CD4-positive, alpha-beta T cell treated with Interleukin-6 for 4 hours (primary cell): ENCODE measurements around the gene KCNQ2.

Experiments
- DNase-seq: peaks from one replicate; pipeline ENCODE4 v3.0.0-alpha.2; 2020; ENCODE audit warnings: mixed read lengths

Gene KCNQ2

DNA sequence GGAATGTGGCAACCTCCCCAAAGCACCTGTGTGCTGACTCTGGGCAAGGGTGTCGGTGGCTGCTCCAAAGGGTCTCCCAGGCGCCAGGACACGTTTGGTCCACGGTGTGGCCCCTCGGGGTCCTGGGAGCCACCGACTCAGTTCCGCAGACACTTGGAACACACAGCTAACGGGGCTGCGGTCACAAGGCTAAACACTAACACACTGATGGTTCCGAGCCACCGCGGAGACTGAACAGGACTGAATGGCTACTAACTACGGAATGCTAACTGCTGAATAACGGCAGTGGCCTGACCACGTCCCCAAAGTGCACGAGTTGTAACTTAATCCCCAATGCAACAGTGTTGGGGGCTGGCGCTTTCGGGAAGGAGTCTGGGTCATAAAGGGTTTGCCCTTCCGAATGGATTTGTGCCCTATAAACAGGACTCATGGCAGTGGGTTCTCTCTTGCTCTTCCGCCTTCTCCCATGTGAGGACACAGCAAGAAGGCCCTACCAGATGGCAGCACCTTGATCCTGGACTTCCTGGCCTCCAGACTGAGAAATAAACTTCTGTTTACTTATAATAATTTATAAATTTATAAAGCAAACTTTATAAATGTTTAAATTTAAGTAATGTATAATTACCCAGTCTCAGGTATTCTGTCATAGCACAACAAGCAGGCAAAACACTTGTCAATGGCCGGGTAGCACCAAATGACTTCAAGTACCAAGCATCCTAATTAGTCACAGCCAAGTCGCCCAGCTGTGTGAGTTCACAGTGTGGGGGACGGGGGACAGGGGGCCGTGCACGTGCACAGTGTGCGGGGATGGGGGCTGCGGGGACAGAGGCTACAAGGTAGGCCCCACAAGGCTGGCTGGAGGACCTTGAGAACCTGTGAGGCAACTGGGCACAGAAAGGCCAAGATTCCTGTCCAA lies 28.7 kb upstream of the KCNQ2 start:
- no peak for DNase-seq

DNA sequence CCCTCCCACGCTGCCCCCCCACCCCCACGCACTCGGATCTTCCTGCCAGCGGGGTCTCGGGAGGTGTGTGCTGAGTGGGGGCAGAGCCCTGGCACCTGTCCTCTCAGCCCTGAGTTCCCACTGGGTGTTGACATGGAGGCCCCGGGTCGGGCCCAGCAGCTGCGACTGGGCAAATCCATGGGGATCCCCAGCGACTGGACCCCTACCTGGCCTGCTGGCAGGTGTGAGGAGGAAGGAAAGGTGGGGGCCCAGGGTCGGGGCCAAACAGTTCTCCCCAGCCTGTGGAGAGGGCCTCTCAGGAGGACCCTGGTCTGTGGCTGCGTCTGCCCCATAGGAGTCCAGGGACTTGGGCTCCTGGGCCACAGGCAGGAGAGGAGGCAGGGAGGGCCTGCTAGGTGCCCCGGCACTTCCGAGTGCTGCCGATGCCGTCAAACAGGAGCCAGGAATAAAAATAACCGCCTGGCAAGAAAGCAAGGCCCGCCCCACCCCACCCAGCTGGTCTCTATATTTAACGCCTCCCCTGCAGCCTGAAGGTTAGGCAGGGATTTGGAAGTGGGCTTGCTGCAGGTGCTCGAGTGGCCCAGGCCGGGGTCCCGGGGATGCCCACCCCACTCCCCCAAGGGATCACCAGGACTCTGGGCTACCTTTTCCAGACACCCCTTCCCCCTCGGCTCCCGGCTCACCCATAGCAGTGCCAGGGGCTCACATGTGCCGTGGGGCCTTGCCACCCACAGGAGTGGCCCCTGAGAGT lies 27.9 kb upstream of the KCNQ2 start:
- DNase-seq: no peak

DNA sequence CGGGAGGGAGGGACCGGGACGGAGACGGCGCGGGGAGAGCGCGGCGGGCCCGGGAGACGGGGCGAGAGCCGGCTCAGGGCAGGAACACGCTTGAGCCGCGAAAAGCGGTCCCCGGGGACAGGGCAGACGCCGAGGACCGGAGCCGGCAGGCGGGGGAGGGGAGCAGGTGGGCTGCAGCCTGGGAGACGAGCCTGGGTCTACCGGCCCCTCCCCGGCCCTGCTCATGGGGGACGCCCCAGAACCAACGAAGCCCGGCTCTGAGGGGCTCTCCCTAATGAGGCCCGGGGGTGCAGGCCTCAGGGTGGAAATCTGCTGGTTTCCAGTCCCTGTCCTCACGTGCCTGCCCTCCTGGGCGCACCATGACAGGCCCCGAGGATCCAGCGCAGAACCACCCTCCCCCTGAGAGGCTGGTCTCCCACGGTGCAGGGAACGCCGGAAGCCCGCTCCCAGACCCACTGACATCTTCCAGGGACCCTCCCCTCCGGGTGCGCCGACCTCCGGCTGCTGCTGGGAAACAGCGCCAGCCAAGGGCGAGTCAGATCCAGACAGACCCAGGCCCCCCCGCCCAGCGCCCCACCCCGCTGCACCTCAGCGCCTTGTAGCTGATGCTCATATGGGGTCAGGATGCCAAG lies 27.0 kb upstream of the KCNQ2 start:
- DNase-seq: no peak

DNA sequence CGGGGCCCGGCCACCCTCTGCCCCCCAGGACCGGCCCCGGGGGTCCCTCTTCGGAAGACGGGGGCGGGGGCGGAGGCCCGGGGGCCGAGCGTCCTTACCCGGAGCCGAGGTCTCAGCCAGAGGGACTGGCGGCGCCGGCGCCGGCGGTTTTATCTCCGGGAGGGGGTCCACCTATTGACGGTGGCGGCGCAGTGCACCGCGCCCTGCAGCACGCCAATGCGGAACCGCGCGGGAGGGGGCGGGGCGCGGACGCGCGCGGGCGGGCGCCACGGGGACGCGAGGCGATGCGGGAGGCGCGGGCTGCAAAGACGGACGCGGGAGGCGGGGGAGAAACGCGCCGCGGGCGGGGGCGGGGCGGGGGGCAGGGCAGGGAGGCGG lies 26.5 kb upstream of the KCNQ2 start, which contains the start of gene EEF1A2:
TSS of gene EEF1A2 (minus strand) at position 124 of the 378 bp plus-strand sequence. CDS start 1,320 bp downstream, outside the sequence.
- DNase-seq: peak; percentile 70

DNA sequence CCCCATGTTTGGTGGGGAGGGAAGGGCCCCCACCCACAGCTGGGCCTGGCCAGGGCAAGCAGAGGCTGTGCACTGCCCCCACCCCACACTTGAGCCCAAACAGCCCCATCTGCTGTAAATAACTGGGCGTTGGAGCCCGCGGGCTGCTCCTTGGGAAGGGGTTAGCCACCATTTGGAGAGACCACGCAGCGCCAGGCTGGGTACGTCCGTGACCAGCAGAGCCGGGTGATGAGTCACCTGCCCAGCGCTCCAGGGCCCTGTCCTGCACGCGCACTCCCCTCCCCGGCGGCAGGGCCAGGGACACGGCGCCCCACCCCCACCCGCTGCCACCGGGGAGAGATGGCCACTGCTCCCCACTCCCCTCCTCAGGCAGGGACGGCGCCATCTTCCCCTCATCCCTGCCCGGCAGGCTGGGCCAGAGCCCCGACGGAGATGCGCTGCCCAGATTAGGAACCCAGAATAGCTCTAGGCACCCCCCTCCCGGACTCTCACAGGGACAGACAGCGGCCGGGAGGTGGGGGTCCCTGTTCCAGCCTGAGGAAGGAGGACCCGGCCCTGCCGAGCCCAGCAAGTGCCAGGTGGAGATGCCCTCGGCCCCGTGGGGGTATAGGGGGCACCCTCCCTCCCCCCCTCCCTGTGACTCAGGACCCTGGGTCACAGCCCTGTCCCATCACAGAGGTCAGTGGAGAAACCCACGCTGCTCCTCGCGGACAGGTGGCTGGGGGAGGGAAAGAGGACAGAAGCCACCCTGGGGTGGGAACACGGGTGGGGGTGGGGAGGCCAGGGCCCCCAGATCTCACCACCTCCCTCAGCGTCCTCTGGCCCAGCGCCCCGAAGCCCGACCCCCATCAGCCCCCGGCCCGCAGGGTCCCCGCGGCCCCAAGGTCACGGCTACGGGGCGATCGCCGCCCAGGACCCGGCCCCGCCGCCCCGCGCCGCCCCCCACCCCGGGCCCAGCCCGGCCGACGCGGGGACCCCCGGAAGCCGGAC lies 25.8 kb upstream of the KCNQ2 start:
- peak; percentile 17 for DNase-seq

DNA sequence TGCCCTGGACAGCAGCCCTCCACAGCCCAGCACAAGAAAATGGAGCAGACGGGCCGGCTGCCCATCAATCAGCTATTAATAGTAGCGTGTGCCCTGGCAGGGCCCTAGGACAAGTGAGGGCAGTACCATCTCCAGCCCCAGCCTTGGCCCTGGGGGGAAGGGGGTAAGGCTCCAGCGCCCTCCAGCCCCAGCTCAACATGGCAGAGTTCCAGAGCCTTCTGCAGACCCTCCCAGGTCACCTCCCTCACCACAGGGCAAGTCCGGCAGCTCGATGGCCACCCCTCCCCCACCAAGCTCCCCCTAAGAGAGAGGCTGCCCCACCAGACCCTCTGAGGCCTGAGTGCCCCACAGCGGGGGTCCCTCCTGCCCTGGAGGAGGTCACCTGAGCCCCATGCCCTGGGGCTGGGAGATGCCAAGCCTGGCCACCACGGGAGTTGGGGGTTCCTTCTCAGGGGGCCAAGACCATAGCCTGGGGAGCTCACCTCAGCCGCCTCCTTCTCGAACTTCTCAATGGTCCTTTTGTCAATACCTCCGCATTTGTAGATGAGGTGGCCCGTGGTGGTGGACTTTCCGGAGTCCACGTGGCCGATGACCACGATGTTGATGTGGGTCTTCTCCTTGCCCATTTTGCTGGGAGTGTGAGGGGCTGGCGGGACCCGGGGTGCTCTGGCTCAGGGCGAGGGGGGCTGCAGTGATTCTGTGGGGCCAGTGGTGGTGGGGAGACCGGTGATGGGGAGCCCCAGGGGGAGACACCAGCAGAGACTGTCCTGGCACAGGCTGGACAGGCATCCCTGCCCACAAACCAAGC lies 24.9 kb upstream of the KCNQ2 start:
- no peak for DNase-seq

DNA sequence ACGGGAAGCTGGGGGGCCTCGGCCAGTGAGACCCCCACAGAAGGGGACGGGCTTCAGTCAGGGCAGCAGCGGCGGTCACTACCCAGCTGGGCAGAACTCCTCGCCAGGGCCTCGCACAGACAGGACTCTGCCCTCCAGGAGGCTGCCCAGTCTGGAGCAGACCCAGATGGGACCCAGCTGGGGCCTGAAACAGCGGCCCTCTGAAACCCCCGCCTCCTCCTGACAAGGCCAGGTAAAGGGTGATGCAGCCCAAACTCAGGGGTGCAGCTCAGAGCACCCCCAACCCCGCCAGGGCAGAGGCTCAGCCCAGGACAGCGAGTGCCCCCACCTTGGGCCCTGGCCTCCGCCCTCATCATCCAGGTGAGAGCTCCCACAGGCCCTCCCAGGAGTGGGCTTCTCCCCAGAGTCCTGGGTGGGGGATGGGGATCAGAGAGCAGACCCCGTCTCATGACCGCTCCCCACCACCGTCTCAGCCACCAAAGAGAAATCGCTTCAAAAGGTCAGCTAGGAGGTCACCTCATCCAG lies 24.2 kb upstream of the KCNQ2 start:
- DNase-seq: no peak

DNA sequence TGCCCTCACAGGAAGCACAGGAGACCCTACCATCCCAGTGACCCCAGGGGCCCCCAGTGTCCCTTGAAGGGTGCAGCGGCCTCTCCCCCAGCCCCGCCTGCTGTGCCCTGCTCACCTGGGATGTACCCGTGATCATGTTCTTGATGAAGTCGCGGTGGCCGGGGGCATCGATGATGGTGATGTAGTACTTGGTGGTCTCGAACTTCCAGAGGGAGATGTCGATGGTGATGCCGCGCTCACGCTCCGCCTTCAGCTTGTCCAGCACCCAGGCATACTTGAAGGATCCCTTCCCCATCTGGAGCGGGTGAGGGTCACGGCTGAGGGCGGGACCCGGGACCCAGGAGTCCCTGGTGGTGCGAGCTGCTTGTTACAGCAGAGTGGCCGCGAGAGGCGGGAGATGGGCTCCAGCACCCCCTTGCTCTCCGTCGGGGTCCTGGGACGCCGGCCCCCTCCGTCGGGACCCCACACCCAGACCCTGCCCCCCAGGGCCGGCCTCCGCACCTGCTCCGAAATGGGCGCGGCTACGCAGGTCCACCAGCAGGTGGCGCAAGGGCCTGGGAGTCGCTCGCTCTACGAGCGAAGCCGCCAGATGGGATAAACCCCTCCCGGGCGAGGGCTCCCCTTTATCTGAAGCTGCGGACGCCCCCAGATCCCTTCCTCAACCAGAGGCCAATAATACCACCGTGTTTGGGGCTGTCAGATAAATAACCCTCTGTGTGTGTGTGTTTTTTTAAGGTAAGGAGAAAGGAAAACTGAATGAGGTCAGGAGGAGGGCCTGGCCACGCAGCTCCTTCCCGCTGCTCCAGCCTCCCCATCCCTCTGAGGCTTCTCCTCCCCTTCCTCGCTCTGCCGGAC lies 23.5 kb upstream of the KCNQ2 start:
- DNase-seq: peak; percentile 84

DNA sequence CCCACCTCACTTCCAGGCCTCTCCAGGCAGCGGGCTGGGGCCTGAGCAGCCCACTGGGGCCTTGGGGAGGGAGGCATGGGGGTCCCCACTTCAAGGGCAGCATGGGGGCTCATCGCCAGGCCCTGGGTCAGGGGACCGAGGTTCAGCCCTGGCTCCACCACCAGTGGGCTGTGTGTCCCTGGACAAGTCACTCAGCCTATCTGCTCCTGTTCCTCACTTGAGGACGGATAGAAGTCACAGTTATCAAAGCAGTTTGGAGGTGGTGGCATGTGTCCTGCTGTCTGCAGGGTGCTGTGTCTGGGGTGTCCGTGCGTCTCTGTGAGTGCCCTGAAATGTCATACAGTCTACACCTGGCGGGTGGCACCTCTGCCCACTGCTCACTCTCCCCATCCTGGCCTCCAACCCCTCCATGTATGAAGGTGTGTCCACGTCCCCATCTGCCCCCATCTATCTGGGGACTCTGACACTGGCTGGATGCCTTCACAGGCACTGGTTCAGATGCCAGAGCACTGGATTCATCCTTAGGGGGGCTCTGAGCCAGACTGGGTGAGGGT lies 22.8 kb upstream of the KCNQ2 start:
- DNase-seq: no peak

DNA sequence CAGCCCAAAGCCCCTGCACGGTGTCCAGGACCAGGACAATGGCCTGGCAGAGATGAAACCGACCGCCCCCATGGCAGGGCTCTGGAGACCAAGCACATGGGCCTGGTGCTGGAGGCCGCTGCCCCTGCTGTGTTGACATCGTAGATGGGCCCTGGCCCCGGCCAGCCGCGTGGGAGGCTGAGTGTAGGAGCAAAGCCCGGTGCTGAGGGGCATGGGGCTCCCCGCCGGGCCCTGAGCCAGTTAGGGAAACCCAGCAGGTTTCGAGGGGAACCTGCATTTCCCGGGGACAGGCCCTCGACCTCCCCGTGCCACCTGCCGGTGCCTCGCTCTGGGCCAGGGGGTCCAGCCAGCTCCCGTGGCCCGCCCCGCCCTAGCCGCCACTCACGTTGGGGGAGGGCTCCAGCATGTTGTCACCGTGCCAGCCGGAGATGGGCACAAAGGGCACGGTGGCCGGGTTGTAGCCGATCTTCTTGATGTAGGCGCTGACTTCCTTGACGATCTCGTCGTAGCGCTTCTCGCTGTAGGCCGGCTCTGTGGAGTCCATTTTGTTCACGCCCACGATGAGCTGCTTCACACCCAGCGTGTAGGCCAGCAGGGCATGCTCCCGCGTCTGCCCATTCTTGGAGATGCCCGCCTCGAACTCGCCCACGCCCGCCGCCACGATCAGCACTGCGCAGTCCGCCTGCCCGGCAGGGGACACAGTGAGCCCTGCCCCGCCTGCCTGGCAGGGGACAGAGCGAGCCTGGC lies 22.1 kb upstream of the KCNQ2 start:
- no peak for DNase-seq

DNA sequence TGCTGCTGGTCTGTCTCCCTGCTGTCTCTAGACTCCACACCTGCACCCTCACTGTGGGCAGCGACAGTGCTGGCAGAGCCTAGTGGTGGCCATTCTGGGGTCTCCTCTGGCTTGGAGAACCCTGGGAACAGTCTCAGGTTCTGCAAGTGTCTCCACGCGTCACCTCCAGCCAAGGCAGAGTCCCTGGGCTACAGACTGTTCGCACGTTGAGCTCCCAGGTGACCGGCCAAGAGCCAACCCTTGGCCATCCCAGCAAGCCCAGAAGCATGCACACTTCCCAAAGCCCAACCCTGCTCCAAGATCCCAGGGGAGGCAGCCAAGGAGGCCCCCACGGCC lies 21.6 kb upstream of the KCNQ2 start:
- DNase-seq: no peak

DNA sequence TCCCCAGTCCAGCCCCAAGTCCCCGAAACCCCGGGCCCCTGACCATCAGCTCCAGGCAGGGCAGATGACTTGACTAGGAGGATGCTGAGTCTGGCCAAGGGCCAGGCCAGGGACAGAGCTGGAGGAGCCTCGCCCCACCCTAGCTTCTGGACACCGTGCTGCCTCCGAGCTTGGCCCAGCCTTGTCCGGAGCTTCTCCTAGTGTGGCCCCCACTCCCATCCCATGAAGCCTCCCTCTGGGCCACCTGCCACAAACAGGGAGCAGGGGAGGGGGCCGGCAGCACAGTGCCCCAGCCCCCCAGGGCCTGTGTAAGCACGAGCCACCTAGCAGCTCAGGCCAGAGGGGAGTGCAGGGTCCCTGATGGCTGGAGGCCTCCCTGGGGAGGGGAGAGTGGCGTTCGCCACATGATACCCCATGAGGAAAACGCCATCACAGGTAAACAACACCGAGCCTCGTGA lies 21.1 kb upstream of the KCNQ2 start:
- no peak for DNase-seq

DNA sequence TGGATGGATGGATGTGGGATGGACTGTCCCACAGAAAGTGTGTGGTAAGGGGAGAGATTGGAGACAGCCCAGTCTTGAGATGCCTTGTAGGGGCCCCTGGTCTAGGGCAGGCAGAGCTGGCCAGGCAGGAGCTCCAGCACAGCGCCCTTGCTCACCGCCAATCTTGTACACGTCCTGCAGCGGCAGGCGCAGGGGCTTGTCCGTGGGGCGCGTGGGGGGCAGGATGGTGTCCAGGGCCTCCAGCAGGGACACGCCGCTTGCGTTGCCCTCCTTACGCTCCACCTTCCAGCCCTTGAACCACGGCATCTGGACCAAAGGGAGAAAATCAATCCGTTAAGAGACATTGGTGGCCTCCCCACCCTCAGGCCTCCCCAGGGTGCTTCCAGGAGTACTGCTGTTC lies 20.5 kb upstream of the KCNQ2 start:
- DNase-seq: no peak

DNA sequence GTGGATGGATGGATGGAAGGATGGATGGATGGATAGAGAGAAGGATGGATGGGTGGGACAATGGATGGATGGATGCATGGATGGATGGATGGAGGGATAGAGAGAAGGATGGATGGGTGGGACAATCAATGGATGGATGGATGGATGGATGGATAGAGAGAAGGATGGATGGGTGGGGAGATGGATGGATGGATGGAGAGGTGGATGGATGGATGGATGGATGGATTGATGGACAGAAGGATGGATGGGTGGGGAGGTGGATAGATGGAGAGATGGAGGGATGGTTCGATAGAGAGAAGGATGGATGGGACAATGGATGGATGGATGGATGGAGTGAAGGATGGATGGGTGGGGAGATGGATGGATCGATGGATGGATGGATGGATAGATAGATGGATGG lies 20.1 kb upstream of the KCNQ2 start:
- no peak for DNase-seq

DNA sequence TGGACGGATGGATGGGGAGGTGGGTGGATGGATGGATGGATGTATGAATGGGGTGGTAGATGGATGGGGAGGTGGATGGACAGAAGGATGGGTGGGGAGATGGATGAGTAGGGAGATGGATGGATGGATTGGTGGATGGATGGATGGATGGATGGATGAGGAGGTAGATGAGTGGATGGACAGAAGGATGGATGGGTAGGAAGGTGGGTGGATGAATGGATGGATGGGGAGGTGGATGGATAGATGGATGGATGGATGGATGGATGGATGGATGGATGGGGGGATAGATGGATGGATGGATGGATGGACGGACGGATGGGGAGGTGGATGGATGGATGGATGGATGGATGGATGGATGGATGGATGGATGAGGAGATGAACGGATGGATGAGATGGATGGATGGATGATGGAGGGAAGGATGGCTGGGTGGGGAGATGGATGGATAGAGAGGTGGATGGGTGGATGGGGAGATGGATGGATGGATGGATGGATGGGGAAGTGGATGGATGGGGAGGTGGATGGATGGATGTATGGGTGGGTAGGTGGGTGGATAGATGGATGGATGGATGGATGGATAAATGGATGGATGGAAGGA lies 19.3 kb upstream of the KCNQ2 start:
- DNase-seq: no peak

DNA sequence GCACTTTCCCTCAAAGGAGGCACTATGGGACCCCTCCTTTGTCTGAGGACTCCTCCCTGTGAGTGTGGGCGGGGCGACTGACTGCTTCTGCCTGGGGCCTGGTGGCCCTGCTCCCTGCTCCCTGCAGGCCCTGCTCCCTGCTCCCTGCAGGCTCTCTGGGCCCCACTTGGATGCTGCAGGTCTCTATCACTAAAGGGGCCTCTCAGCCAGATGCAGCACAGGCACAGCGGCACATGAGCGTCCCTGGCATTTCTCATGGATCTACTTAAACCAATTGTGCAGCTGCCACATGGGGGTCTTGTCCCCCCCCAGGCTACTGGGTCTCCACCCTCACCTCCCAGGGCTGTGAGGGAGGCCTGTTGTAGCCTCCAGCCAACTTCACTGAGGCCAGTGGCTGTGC lies 18.6 kb upstream of the KCNQ2 start:
- no peak for DNase-seq

DNA sequence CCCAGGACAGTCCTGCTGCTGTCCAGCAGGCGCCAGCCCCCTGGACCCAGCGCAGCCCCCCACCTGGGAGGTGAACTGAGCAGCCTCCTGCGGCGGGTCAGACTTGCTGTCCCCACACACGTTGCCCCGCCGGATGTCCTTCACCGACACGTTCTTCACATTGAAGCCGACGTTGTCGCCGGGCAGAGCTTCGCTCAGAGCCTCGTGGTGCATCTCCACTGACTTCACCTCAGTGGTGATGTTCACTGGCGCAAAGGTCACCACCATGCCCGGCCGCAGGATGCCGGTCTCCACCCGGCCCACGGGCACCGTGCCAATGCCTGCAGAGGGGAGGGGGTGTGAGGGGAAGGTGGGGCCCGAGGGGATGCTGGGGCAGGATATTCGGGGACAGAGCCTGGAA lies 18.0 kb upstream of the KCNQ2 start:
- no peak for DNase-seq
